WTC11 (cell line): ENCODE results near the gene SLC35F1. TPM values are rescaled to one million over a fixed set of nuclear protein-coding genes. Genes with fewer than 3 reads are reported as not detected.

Experiments used
- ATAC-seq: fragments of 200-7000 bp; cut with Tn5 transposase; 2 replicates; pipeline ENCODE4 v1.10.0; 2021; ENCODE audit warnings: mild to moderate bottlenecking, moderate library complexity
- CTCF ChIA-PET: fragments of 300-600 bp; sonication (Branson Sonifier 250); formaldehyde crosslinking; loops from one replicate; lab custom pipeline; 2021; ENCODE audit warnings: antibody characterized with exemption; lab: Charles Lee
- POLR2A ChIA-PET: fragments of 350-600 bp; sonication (Branson Sonifier 250); formaldehyde crosslinking; loops from one replicate; lab custom pipeline; 2021; ENCODE audit warnings: antibody characterized with exemption; lab: Charles Lee
- DNase-seq: peaks from one replicate; pipeline ENCODE4 v3.0.0; 2021; ENCODE audit warnings: low spot score
- H3K27ac Mint-ChIP-seq: 2 replicates; pipeline ENCODE4 v1.8.0; 2021; ENCODE audit warnings: mixed read lengths
- H3K27me3 Mint-ChIP-seq: 2 replicates; pipeline ENCODE4 v1.8.0; 2021; ENCODE audit warnings: low read depth, mild to moderate bottlenecking, moderate library complexity, mixed read lengths
- H3K36me3 Mint-ChIP-seq: 2 replicates; pipeline ENCODE4 v1.8.0; 2021; ENCODE audit warnings: mixed read lengths
- H3K4me1 Mint-ChIP-seq: 2 replicates; pipeline ENCODE4 v1.8.0; 2022; ENCODE audit warnings: mixed read lengths
- H3K4me3 Mint-ChIP-seq: 2 replicates; pipeline ENCODE4 v1.8.0; 2021; ENCODE audit warnings: mild to moderate bottlenecking, moderate library complexity, mixed read lengths
- H3K9me3 Mint-ChIP-seq: 2 replicates; pipeline ENCODE4 v1.8.0; 2021; ENCODE audit warnings: mixed read lengths
- ATF3 ChIP-seq: sonication (generic); formaldehyde crosslinking; conservative IDR thresholded peaks from 2 replicates; pipeline ENCODE4 v1.8.1; 2022; ENCODE audit warnings: mild to moderate bottlenecking, missing genetic modification reagents
- ATF6 ChIP-seq: sonication (generic); formaldehyde crosslinking; IDR thresholded peaks from 2 replicates; pipeline ENCODE4 v1.8.1; 2023; ENCODE audit warnings: mild to moderate bottlenecking, missing genetic modification reagents
- CBFB ChIP-seq: sonication (generic); formaldehyde crosslinking; IDR thresholded peaks from 2 replicates; pipeline ENCODE4 v1.8.1; 2022; ENCODE audit warnings: mild to moderate bottlenecking, low read depth, missing genetic modification reagents
- E2F4 ChIP-seq: sonication (generic); formaldehyde crosslinking; IDR thresholded peaks from 2 replicates; pipeline ENCODE4 v1.8.1; 2022; ENCODE audit warnings: low read depth, mild to moderate bottlenecking, moderate library complexity, missing genetic modification reagents, borderline replicate concordance
- FOXK1 ChIP-seq: sonication (generic); formaldehyde crosslinking; IDR thresholded peaks from 2 replicates; pipeline ENCODE4 v1.8.0; 2022; ENCODE audit warnings: mild to moderate bottlenecking, moderate library complexity, missing genetic modification reagents
- GRHL2 ChIP-seq: fragments of 250-450 bp; sonication (Bioruptor Pico); IDR thresholded peaks from 2 replicates; pipeline ENCODE4 v1.8.0; 2022; ENCODE audit warnings: mild to moderate bottlenecking, moderate library complexity; ENCODE audit not compliant: insufficient replicate concordance, severe bottlenecking
- HMGA2 ChIP-seq: fragments of 250-450 bp; sonication (Bioruptor Pico); IDR thresholded peaks from 2 replicates; pipeline ENCODE4 v1.4.0; 2021; ENCODE audit warnings: mild to moderate bottlenecking, moderate library complexity
- HMGXB4 ChIP-seq: sonication (generic); formaldehyde crosslinking; IDR thresholded peaks from 2 replicates; pipeline ENCODE4 v1.8.1; 2023; ENCODE audit warnings: mild to moderate bottlenecking, moderate library complexity, missing genetic modification reagents
- JAZF1 ChIP-seq: fragments of 250-450 bp; sonication (Bioruptor Pico); IDR thresholded peaks from 2 replicates; pipeline ENCODE4 v1.9.0; 2021; ENCODE audit warnings: moderate library complexity, mild to moderate bottlenecking, inconsistent platforms
- MYBL2 ChIP-seq: sonication (generic); formaldehyde crosslinking; IDR thresholded peaks from 2 replicates; pipeline ENCODE4 v1.8.1; 2023; ENCODE audit warnings: mild to moderate bottlenecking, moderate library complexity, missing genetic modification reagents
- NR3C1 ChIP-seq: sonication (generic); formaldehyde crosslinking; conservative IDR thresholded peaks from 2 replicates; pipeline ENCODE4 v1.8.1; 2023; ENCODE audit warnings: low read depth, mild to moderate bottlenecking, missing genetic modification reagents
- OVOL2 ChIP-seq: fragments of 250-450 bp; sonication (Bioruptor Pico); IDR thresholded peaks from 2 replicates; pipeline ENCODE4 v1.9.0; 2021; ENCODE audit warnings: mild to moderate bottlenecking, borderline replicate concordance
- PRRX2 ChIP-seq: fragments of 250-450 bp; sonication (Bioruptor Pico); IDR thresholded peaks from 2 replicates; pipeline ENCODE4 v1.8.0; 2021; ENCODE audit warnings: mild to moderate bottlenecking
- RELA ChIP-seq: sonication (generic); formaldehyde crosslinking; IDR thresholded peaks from 2 replicates; pipeline ENCODE4 v1.8.1; 2022; ENCODE audit warnings: missing genetic modification reagents, mild to moderate bottlenecking, borderline replicate concordance
- SMAD4 ChIP-seq: sonication (generic); formaldehyde crosslinking; IDR thresholded peaks from 2 replicates; pipeline ENCODE4 v1.8.0; 2022; ENCODE audit warnings: mild to moderate bottlenecking, missing genetic modification reagents
- TP53 ChIP-seq: sonication (generic); formaldehyde crosslinking; IDR thresholded peaks from 2 replicates; pipeline ENCODE4 v1.8.1; 2023; ENCODE audit warnings: mild to moderate bottlenecking, missing genetic modification reagents
- ZNF416 ChIP-seq: fragments of 250-450 bp; sonication (Bioruptor Pico); IDR thresholded peaks from 2 replicates; pipeline ENCODE4 v1.9.0; 2021; ENCODE audit warnings: mild to moderate bottlenecking, inconsistent platforms
- ZNF532 ChIP-seq: fragments of 250-450 bp; sonication (Bioruptor Pico); IDR thresholded peaks from 2 replicates; pipeline ENCODE4 v1.9.0; 2021; ENCODE audit warnings: mild to moderate bottlenecking, borderline replicate concordance
- ZSCAN18 ChIP-seq: fragments of 250-450 bp; sonication (Bioruptor Pico); IDR thresholded peaks from 2 replicates; pipeline ENCODE4 v2.1.2; 2022; ENCODE audit warnings: mild to moderate bottlenecking, moderate library complexity
- total RNA-seq: library from RNA; stranded (reverse); gene quantifications from 3 replicates; pipeline ENCODE4 v1.2.3, GENCODE V29; 2021
- TF ChIP-seq, protein P1 (sequence below): fragments of 200-600 bp; IDR thresholded peaks from 2 replicates; pipeline ENCODE4 v1.8.0; 2022; ENCODE audit warnings: antibody characterized with exemption
- TF ChIP-seq, protein P2 (sequence below): sonication (generic); formaldehyde crosslinking; IDR thresholded peaks from 2 replicates; pipeline ENCODE4 v1.8.0; 2022; ENCODE audit warnings: mild to moderate bottlenecking, missing genetic modification reagents

The SLC35F1 gene
- total RNA-seq, 1 experiment from 2014 or later, result 11.0 TPM

DNA sequence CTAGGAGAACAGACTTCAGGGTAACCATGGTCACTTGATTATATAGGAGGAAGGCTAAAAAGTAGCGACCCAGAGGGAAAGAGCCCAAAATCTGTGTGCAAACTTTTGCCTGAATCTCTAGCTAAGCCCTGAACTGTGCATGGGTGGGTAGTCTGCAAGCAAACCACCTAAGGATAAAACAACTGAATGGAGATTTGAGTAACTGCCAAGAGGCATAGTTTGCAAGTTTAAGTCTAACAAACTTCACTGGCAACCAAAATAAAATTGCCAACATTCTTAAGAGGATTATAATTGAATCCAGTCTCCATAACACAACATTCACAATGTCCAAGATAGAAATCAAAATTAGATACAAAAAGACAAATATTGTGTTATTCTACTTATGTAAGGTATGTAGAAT lies 449.0 kb downstream of the SLC35F1 start:
- ChIA-PET CTCF (no interaction called here), POLR2A (no interaction called here)
- no peak overlapping the region for H3K27ac Mint-ChIP-seq
- no peak for TF ChIP-seq HMGA2 (CRISPR knock-in tag)
- no peak for TF ChIP-seq FOXK1 (CRISPR knock-in tag)
- no peak for TF ChIP-seq JAZF1 (CRISPR knock-in tag)
- TF ChIP-seq ZNF532 (CRISPR knock-in tag), result no peak
- no peak for TF ChIP-seq TP53 (CRISPR knock-in tag)
- no peak for TF ChIP-seq NR3C1 (CRISPR knock-in tag)
- no peak for TF ChIP-seq ATF3 (CRISPR knock-in tag)
- TF ChIP-seq PRRX2 (CRISPR knock-in tag), result no peak
- no peak overlapping the region for H3K4me3 Mint-ChIP-seq
- DNase-seq (no peak), ATAC-seq (no peak)
- H3K27me3 Mint-ChIP-seq, result no peaks in the 10 kb centered on the region
- peaks cover 10% of the 10 kb centered on the region for H3K9me3 Mint-ChIP-seq
- no peaks in the 10 kb centered on the region for H3K36me3 Mint-ChIP-seq
- peaks cover 7% of the 10 kb centered on the region for H3K4me1 Mint-ChIP-seq

- no peak for ATAC-seq
- ChIA-PET POLR2A (interaction anchor here (0.7 kb wide), 1 partner anchor 1018 kb away, joined by 3 read pairs; no protein-coding TSS in a partner anchor), CTCF (no interaction called here)
- Mint-ChIP-seq H3K27me3 (no peaks in the 10 kb centered on the region), H3K9me3 (peaks cover 10% of the 10 kb centered on the region), H3K4me1 (peaks cover 7% of the 10 kb centered on the region), H3K4me3 (no peak overlapping the region), H3K27ac (no peak overlapping the region), H3K36me3 (no peaks in the 10 kb centered on the region)
- no peak for DNase-seq
- TF ChIP-seq, protein P1, sequence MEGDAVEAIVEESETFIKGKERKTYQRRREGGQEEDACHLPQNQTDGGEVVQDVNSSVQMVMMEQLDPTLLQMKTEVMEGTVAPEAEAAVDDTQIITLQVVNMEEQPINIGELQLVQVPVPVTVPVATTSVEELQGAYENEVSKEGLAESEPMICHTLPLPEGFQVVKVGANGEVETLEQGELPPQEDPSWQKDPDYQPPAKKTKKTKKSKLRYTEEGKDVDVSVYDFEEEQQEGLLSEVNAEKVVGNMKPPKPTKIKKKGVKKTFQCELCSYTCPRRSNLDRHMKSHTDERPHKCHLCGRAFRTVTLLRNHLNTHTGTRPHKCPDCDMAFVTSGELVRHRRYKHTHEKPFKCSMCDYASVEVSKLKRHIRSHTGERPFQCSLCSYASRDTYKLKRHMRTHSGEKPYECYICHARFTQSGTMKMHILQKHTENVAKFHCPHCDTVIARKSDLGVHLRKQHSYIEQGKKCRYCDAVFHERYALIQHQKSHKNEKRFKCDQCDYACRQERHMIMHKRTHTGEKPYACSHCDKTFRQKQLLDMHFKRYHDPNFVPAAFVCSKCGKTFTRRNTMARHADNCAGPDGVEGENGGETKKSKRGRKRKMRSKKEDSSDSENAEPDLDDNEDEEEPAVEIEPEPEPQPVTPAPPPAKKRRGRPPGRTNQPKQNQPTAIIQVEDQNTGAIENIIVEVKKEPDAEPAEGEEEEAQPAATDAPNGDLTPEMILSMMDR, result no peak
- TF ChIP-seq JAZF1 (CRISPR knock-in tag) (no peak), ATF6 (CRISPR knock-in tag) (no peak), GRHL2 (CRISPR knock-in tag) (no peak), CBFB (CRISPR knock-in tag) (no peak), E2F4 (CRISPR knock-in tag) (no peak), MYBL2 (CRISPR knock-in tag) (no peak), OVOL2 (no peak), RELA (CRISPR knock-in tag) (no peak), HMGXB4 (CRISPR knock-in tag) (no peak), SMAD4 (CRISPR knock-in tag) (no peak), ZNF416 (CRISPR knock-in tag) (no peak), ZSCAN18 (CRISPR knock-in tag) (no peak)
- TF ChIP-seq, protein P2, sequence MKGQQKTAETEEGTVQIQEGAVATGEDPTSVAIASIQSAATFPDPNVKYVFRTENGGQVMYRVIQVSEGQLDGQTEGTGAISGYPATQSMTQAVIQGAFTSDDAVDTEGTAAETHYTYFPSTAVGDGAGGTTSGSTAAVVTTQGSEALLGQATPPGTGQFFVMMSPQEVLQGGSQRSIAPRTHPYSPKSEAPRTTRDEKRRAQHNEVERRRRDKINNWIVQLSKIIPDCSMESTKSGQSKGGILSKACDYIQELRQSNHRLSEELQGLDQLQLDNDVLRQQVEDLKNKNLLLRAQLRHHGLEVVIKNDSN (CRISPR knock-in tag), result no peak
Observed at GRCh38 chr6:118356686-118357085, 449.6 kb downstream of the SLC35F1 start.
